Measurements from ENCODE around the gene PCDH10. TPM values are rescaled to one million over a fixed set of nuclear protein-coding genes. Genes with fewer than 3 reads are reported as not detected.
"Not testable (repeated sequence)": the region's sequence is repeated elsewhere in the genome, so short reads cannot be mapped to it uniquely, and the experiment has no call there.

Gene PCDH10
- total RNA-seq, 1 donor from 2014 or later, result 0.04 TPM

DNA sequence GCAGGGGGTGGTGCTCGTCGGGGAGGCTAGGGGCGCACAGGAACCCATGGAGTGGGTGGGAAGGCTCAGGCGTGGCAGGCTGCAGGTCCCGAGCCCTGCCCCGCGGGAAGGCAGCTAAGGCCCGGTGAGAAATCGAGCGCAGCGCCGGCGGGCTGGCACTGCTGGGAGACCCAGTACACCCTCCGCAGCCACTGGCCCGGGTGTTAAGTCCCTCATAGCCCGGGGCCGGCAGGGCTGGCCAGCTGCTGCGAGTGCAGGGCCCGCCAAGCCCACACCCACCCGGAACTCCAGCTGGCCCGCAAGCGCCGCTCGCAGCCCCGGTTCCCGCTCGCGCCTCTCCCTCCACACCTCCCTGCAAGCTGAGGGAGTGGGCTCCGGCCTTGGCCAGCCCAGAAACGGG, 91.4 kb downstream of the PCDH10 start:
- not testable (repeated sequence) for ATAC-seq

Measured in esophagus mucosa (tissue), 1 donor.